ENCODE results near the gene FBXO4.

Gene FBXO4

GRCh38 chr5:41903382-41903891 lies 21.6 kb upstream of the FBXO4 start:
- Mint-ChIP-seq H3K36me3 (ENCODE audit: low read depth) (peaks cover 13% of the 10 kb centered on the region), H3K27me3 (ENCODE audit: low read depth) (peaks cover 9% of the 10 kb centered on the region), H3K4me3 (peak overlapping the region; percentile 97), H3K27ac (peak overlapping the region; percentile 98), H3K4me1 (ENCODE audit: low read depth) (peaks cover 34% of the 10 kb centered on the region), H3K9me3 (no peaks in the 10 kb centered on the region)

- peaks cover 34% of the 10 kb centered on the region for H3K4me1 Mint-ChIP-seq (ENCODE audit: low read depth)
- H3K4me3 Mint-ChIP-seq = peak within 1 kb of the TSS; percentile 97
- H3K27me3 Mint-ChIP-seq (ENCODE audit: low read depth) = peaks cover 9% of the 10 kb centered on the region
- H3K36me3 Mint-ChIP-seq (ENCODE audit: low read depth) = peaks cover 19% of the 10 kb centered on the region
- no peaks in the 10 kb centered on the region for H3K9me3 Mint-ChIP-seq
- peak within 1 kb of the TSS; percentile 98 for H3K27ac Mint-ChIP-seq
Measured at GRCh38 chr5:41903892-41904799, 20.9 kb upstream of the FBXO4 start, which contains the start of gene RIMOC1. RIMOC1 (plus strand) TSS chr5:41904344; CDS start chr5:41904368, 24 bp downstream.

GRCh38 chr5:41906151-41906550 lies 18.9 kb upstream of the FBXO4 start:
- peaks cover 31% of the 10 kb centered on the region for H3K36me3 Mint-ChIP-seq (ENCODE audit: low read depth)
- H3K9me3 Mint-ChIP-seq = no peaks in the 10 kb centered on the region
- H3K4me3 Mint-ChIP-seq = no peak overlapping the region
- H3K27ac Mint-ChIP-seq = no peak overlapping the region
- peaks cover 37% of the 10 kb centered on the region for H3K4me1 Mint-ChIP-seq (ENCODE audit: low read depth)
- H3K27me3 Mint-ChIP-seq (ENCODE audit: low read depth) = peaks cover 4% of the 10 kb centered on the region

GRCh38 chr5:41908374-41909079 lies 16.6 kb upstream of the FBXO4 start:
- H3K36me3 Mint-ChIP-seq (ENCODE audit: low read depth) = peaks cover 49% of the 10 kb centered on the region

GRCh38 chr5:41918105-41918504 lies 7.0 kb upstream of the FBXO4 start:
- no peaks in the 10 kb centered on the region for H3K9me3 Mint-ChIP-seq
- H3K27me3 Mint-ChIP-seq (ENCODE audit: low read depth) = no peaks in the 10 kb centered on the region
- no peak overlapping the region for H3K27ac Mint-ChIP-seq
- no peak overlapping the region for H3K4me3 Mint-ChIP-seq
- H3K36me3 Mint-ChIP-seq (ENCODE audit: low read depth) = peaks cover 52% of the 10 kb centered on the region
- peaks cover 4% of the 10 kb centered on the region for H3K4me1 Mint-ChIP-seq (ENCODE audit: low read depth)

More at GRCh38 chr5:41908374-41909079, 16.6 kb upstream of the FBXO4 start:
- H3K27ac Mint-ChIP-seq = peak overlapping the region; percentile 68
- H3K27me3 Mint-ChIP-seq (ENCODE audit: low read depth) = peaks cover 4% of the 10 kb centered on the region
- H3K4me1 Mint-ChIP-seq (ENCODE audit: low read depth) = peaks cover 34% of the 10 kb centered on the region
- H3K9me3 Mint-ChIP-seq = no peaks in the 10 kb centered on the region
- H3K4me3 Mint-ChIP-seq = no peak overlapping the region

- Mint-ChIP-seq H3K4me1 (ENCODE audit: low read depth) (peaks cover 17% of the 10 kb centered on the region), H3K4me3 (no peak overlapping the region), H3K9me3 (no peaks in the 10 kb centered on the region), H3K27me3 (ENCODE audit: low read depth) (no peaks in the 10 kb centered on the region), H3K36me3 (ENCODE audit: low read depth) (peaks cover 30% of the 10 kb centered on the region), H3K27ac (no peak overlapping the region)
Measured at GRCh38 chr5:41921166-41921565, 3.9 kb upstream of the FBXO4 start.

- H3K4me3 Mint-ChIP-seq = no peak overlapping the region
- no peak overlapping the region for H3K27ac Mint-ChIP-seq
- peaks cover 20% of the 10 kb centered on the region for H3K4me1 Mint-ChIP-seq (ENCODE audit: low read depth)
- H3K27me3 Mint-ChIP-seq (ENCODE audit: low read depth) = no peaks in the 10 kb centered on the region
- no peaks in the 10 kb centered on the region for H3K9me3 Mint-ChIP-seq
- peaks cover 30% of the 10 kb centered on the region for H3K36me3 Mint-ChIP-seq (ENCODE audit: low read depth)
Measured at GRCh38 chr5:41921874-41922273, 3.2 kb upstream of the FBXO4 start.

GRCh38 chr5:41924526-41924871 lies 582 bp upstream of the FBXO4 start:
- H3K4me1 Mint-ChIP-seq (ENCODE audit: low read depth) = peaks cover 22% of the 10 kb centered on the region
- peak overlapping the region; percentile 78 for H3K4me3 Mint-ChIP-seq
- peak overlapping the region; percentile 95 for H3K27ac Mint-ChIP-seq
- H3K27me3 Mint-ChIP-seq (ENCODE audit: low read depth) = no peaks in the 10 kb centered on the region
- H3K9me3 Mint-ChIP-seq = no peaks in the 10 kb centered on the region
- peaks cover 15% of the 10 kb centered on the region for H3K36me3 Mint-ChIP-seq (ENCODE audit: low read depth)

GRCh38 chr5:41925555-41925951 lies 472 bp downstream of the FBXO4 start:
- H3K4me1 Mint-ChIP-seq (ENCODE audit: low read depth) = peaks cover 22% of the 10 kb centered on the region
- H3K27ac Mint-ChIP-seq = peak overlapping the region; percentile 90
- peaks cover 16% of the 10 kb centered on the region for H3K36me3 Mint-ChIP-seq (ENCODE audit: low read depth)
- H3K27me3 Mint-ChIP-seq (ENCODE audit: low read depth) = no peaks in the 10 kb centered on the region
- peak overlapping the region; percentile 78 for H3K4me3 Mint-ChIP-seq
- no peaks in the 10 kb centered on the region for H3K9me3 Mint-ChIP-seq

GRCh38 chr5:41927604-41928003 lies 2.5 kb downstream of the FBXO4 start:
- Mint-ChIP-seq H3K9me3 (peaks cover 7% of the 10 kb centered on the region), H3K36me3 (ENCODE audit: low read depth) (peaks cover 23% of the 10 kb centered on the region), H3K27ac (no peak overlapping the region), H3K4me3 (no peak overlapping the region), H3K27me3 (ENCODE audit: low read depth) (no peaks in the 10 kb centered on the region), H3K4me1 (ENCODE audit: low read depth) (peaks cover 19% of the 10 kb centered on the region)

- H3K36me3 Mint-ChIP-seq (ENCODE audit: low read depth) = peaks cover 28% of the 10 kb centered on the region
Measured at GRCh38 chr5:41929035-41929434, 4.0 kb downstream of the FBXO4 start.

GRCh38 chr5:41932770-41933169 lies 7.7 kb downstream of the FBXO4 start:
- Mint-ChIP-seq H3K36me3 (ENCODE audit: low read depth) (peaks cover 28% of the 10 kb centered on the region), H3K4me3 (no peak overlapping the region), H3K27ac (no peak overlapping the region), H3K4me1 (ENCODE audit: low read depth) (no peaks in the 10 kb centered on the region), H3K27me3 (ENCODE audit: low read depth) (no peaks in the 10 kb centered on the region), H3K9me3 (peaks cover 7% of the 10 kb centered on the region)

More at GRCh38 chr5:41929035-41929434, 4.0 kb downstream of the FBXO4 start:
- H3K4me3 Mint-ChIP-seq = no peak overlapping the region
- peaks cover 17% of the 10 kb centered on the region for H3K4me1 Mint-ChIP-seq (ENCODE audit: low read depth)
- H3K27ac Mint-ChIP-seq = no peak overlapping the region
- H3K9me3 Mint-ChIP-seq = peaks cover 7% of the 10 kb centered on the region
- H3K27me3 Mint-ChIP-seq (ENCODE audit: low read depth) = no peaks in the 10 kb centered on the region

GRCh38 chr5:41935544-41935943 lies 10.5 kb downstream of the FBXO4 start:
- peaks cover 20% of the 10 kb centered on the region for H3K36me3 Mint-ChIP-seq (ENCODE audit: low read depth)
- H3K27ac Mint-ChIP-seq = no peak overlapping the region
- no peak overlapping the region for H3K4me3 Mint-ChIP-seq
- no peaks in the 10 kb centered on the region for H3K4me1 Mint-ChIP-seq (ENCODE audit: low read depth)
- no peaks in the 10 kb centered on the region for H3K27me3 Mint-ChIP-seq (ENCODE audit: low read depth)
- H3K9me3 Mint-ChIP-seq = peaks cover 7% of the 10 kb centered on the region

GRCh38 chr5:41940641-41941040 lies 15.6 kb downstream of the FBXO4 start:
- H3K36me3 Mint-ChIP-seq (ENCODE audit: low read depth) = peaks cover 1% of the 10 kb centered on the region
- no peaks in the 10 kb centered on the region for H3K4me1 Mint-ChIP-seq (ENCODE audit: low read depth)
- no peak overlapping the region for H3K4me3 Mint-ChIP-seq
- H3K27ac Mint-ChIP-seq = no peak overlapping the region
- no peaks in the 10 kb centered on the region for H3K27me3 Mint-ChIP-seq (ENCODE audit: low read depth)
- H3K9me3 Mint-ChIP-seq = no peaks in the 10 kb centered on the region

All from T-helper 1 cell treated with Interleukin-12 subunit alpha and Interleukin-12 subunit beta and Interleukin-4 antibody, amounts not matched to agents 30 μg/mL and 1 μg/mL, for 36 hours (primary cell).